SKM-1 treated with dmso at 0.1 percent for 144 hours (cell line): ENCODE measurements around the gene S100A2.
A peak's percentile ranks its signal among the peaks of the same experiment; 100 is the strongest.
"Not testable (repeated sequence)": the region's sequence is repeated elsewhere in the genome, so short reads cannot be mapped to it uniquely, and the experiment has no call there.

Experiments used
- DNase-seq: peaks from one replicate; lab custom pipeline; 2025; ENCODE audit not compliant: unreplicated experiment; lab: John Stamatoyannopoulos, UW

Gene S100A2

DNA sequence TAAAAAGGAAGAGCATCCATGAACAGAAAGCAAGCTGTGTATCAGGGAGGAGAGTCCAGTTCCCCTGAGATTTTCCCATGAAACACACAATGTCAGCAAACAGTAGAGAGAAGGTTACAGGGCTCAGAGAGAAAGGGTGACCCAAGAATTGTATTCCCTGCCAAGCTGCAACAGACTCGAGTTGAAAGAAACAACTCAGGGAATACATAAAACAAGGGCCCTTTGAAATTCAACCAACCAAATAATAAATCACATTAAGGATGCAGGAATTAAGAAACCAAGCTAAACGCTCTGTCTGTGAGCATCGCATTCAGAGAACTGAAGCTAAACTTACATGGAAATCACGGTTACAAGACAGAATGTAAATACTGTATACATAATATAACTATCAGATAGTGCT, 27.1 kb upstream of the S100A2 start:
- no peak for DNase-seq

DNA sequence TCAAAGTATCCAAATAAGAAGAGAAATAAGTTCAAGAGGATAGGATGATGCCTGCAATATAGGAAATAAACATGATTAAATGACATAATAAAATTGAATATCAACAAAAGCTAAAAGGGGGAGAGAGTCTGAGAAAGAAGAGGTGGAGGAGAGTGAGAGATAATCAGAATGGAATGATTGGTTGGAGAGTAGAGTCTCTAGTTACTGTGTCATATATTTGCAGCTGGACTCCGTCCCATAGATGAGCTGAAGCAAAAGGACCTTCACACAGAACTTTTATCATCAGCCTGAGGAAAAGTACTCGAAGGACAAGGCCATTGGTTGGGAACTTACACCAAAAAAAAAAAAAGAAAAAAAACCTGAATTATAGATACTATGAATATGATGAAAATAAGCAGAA, 22.8 kb upstream of the S100A2 start:
- DNase-seq, result no peak

- DNase-seq, result not testable (repeated sequence)
Measured at GRCh38 chr1:153588033-153588432, 22.4 kb upstream of the S100A2 start.

- DNase-seq, result no peak
Measured at GRCh38 chr1:153587314-153587713, 21.7 kb upstream of the S100A2 start.

GRCh38 chr1:153586347-153586746, 20.7 kb upstream of the S100A2 start:
- DNase-seq, result no peak

GRCh38 chr1:153585006-153585405, 19.4 kb upstream of the S100A2 start:
- no peak for DNase-seq

- no peak for DNase-seq
Measured at GRCh38 chr1:153583976-153584375, 18.3 kb upstream of the S100A2 start.

DNA sequence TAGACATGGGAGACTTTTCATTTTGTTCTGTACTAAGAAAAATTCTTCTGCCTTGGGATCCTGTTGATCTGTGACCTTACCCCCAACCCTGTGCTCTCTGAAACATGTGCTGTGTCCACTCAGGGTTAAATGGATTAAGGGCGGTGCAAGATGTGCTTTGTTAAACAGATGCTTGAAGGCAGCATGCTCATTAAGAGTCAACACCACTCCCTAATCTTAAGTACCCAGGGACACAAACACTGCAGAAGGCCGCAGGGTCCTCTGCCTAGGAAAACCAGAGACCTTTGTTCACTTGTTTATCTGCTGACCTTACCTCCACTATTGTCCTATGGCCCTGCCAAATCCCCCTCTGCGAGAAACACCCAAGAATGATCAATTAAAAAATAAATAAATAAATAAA, 17.9 kb upstream of the S100A2 start:
- DNase-seq, result not testable (repeated sequence)

- not testable (repeated sequence) for DNase-seq
Measured at GRCh38 chr1:153582836-153583235, 17.2 kb upstream of the S100A2 start.

DNA sequence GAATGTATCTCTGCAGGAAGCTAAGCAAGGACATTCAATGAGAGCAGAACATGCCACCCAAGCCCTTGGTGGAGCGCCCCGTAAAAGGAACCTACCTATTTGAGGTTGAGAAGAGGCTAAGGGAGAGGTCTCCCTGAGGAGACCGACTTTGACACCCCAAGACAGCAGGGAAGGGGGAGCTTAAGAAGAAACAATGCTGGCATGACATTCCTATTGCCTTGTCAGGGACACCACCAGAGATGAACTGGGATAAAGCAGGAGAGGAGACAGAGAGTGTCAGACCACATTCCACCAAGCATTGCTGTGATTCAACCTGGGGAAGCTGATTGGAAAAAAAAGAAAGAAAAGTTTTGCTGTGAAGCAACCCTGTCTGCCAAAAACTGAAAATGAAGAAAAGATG, 13.3 kb upstream of the S100A2 start:
- DNase-seq, result no peak

DNA sequence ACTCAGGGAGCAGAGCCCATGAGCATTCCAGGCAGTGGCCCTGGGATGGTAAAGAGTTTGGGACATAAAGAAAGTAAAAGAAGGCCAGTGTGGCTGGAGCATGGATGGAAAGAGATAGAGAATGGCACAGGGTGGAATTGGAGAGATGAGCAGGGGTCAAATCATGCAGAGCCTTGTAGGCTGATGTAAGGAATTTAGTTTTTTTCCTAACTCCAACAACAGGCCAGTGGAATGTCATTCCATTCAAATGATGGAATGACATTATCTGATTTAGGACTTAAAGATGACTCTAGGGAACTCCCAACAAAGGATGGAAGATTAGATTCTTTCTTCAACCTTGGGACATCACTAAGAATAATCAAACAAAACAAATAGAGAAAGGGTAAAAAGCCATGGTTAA, 12.8 kb upstream of the S100A2 start:
- no peak for DNase-seq

DNA sequence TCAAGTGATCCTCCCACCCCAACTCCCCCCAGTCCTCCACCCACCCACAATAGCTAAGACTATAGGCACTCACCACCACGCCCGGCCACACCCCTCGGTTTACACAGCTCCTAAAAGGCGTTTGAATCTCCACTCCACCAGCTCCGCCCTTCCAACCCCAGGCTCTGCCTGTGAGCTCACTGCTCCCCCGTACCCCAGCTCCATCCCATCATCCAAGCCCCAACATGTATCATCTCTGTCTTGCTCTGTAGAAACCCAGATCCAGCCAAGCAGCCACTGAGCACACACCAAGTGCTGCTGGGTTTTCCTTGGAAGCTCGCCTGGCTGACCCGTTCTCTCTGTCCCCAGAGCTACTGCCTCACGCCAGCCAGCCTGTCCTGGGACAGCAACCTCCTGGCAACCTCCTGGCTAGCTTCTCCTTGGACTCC, 12.0 kb upstream of the S100A2 start:
- no peak for DNase-seq

GRCh38 chr1:153577138-153577537, 11.5 kb upstream of the S100A2 start:
- peak; percentile 57 for DNase-seq

DNA sequence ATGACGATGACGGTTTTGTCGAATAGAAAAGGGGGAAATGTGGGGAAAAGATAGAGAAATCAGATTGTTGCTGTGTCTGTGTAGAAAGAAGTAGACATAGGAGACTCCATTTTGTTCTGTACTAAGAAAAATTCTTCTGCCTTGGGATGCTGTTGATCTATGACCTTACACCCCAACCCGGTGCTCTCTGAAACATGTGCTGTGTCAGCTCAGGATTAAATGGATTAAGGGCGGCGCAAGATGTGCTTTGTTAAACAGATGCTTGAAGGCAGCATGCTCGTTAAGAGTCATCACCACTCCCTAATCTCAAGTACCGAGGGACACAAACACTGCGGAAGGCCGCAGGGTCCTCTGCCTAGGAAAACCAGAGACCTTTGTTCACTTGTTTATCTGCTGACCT, 9.9 kb upstream of the S100A2 start:
- not testable (repeated sequence) for DNase-seq

- DNase-seq, result not testable (repeated sequence)
Measured at GRCh38 chr1:153575081-153575491, 9.4 kb upstream of the S100A2 start.

GRCh38 chr1:153573351-153573750, 7.7 kb upstream of the S100A2 start:
- DNase-seq, result peak; percentile 95

GRCh38 chr1:153572569-153573015, 6.9 kb upstream of the S100A2 start:
- peak; percentile 76 for DNase-seq

- no peak for DNase-seq
Measured at GRCh38 chr1:153571706-153572105, 6.1 kb upstream of the S100A2 start.

GRCh38 chr1:153570874-153571273, 5.2 kb upstream of the S100A2 start:
- no peak for DNase-seq

DNA sequence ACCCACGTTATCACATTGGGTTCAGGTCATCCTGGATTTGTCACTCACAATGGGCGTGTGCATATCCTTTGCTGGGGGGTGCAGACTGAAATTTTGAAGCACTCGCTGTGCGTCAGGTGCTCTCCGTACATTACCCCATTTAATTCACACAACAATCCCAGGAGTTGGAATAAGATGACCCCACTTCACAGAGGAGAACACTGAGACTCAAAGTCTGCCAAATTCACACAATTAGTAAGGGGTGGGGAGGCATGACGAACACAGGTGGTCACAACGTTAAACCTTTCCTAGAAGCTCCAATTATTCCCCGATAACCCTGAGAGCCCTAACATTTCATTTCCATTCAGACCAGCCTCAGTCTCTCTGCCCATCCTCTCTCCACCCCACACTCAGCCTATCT, 3.8 kb upstream of the S100A2 start:
- DNase-seq, result no peak

DNA sequence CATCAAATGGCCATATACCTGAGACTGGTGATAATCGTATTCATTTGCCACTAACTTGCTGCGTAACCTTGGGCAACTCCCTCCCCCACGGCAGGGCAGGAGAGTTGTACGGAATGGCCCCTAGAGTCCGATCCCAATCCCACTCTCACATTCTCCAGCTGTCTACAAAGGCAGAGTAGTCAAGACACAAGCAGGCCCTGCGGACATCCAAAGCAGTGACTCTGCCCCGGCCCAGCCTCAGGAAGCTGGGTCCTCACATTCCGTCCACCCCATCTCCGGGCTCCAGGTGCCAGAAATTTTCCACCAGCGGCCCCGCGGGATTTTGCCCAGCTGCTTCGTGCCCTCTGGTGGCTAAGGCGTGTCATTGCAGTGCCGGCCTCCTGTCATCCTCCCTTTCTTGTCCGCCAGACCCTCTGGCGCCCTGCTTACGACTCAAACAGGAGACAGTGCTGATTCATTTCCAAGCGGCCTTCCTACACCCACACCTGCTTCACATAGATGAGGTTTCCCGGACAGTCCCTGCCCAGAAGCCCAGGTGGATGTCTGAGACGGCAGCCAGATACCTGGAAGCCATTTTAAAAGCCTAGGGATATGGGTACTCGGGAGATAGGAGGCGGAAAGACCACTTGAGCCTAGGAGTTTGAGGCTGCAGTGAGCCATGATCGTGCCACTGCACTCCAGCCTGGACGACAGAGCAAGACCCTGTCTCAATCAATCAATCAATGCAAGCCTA, 2.9 kb upstream of the S100A2 start:
- DNase-seq, result peak; percentile 85

DNA sequence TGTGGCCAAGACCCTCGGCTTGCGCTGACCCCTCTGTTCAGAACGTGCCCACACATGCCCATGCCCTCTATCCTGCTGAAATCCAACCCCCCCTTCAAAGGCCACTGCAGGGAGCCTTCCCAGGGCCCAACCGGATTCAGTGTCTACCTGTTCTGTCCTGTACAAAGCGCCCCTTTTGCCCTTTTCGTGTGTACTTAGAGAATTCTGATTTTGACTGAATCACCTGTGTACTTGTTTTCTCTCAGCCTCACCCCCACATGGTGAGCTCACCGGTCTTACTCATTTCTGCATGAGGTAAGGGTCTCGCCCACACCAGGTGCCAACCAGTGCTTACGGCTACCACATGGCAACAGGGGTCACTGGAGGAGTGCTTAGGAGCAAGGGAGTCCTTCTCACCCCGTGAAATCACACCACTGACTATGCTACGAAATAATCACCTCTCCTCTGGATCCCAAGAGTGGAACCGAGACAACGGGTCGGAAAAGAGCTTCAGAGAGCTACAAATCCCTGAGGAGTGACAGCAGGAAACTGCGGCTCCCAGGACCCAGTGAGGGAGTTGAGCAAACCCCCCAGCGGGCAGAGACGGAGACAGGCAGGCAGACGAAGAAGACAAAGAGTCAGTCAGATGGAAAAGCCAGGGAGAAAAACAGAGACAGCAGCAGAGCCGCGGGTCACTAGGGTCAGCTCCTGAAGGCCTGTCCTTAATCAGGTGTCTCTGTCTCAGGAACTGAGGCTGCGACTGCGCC, 2.1 kb upstream of the S100A2 start:
- no peak for DNase-seq
